CD4-positive, alpha-beta T cell treated with Interleukin-10 for 1 hour (primary cell): Measurements from ENCODE around the gene CD74.
A peak's percentile ranks its signal among the peaks of the same experiment; 100 is the strongest.
"Not testable (repeated sequence)": the region's sequence is repeated elsewhere in the genome, so short reads cannot be mapped to it uniquely, and the experiment has no call there.

Source experiments
- DNase-seq: peaks from one replicate; pipeline ENCODE4 v3.0.0-alpha.2; 2020

The CD74 gene

DNA sequence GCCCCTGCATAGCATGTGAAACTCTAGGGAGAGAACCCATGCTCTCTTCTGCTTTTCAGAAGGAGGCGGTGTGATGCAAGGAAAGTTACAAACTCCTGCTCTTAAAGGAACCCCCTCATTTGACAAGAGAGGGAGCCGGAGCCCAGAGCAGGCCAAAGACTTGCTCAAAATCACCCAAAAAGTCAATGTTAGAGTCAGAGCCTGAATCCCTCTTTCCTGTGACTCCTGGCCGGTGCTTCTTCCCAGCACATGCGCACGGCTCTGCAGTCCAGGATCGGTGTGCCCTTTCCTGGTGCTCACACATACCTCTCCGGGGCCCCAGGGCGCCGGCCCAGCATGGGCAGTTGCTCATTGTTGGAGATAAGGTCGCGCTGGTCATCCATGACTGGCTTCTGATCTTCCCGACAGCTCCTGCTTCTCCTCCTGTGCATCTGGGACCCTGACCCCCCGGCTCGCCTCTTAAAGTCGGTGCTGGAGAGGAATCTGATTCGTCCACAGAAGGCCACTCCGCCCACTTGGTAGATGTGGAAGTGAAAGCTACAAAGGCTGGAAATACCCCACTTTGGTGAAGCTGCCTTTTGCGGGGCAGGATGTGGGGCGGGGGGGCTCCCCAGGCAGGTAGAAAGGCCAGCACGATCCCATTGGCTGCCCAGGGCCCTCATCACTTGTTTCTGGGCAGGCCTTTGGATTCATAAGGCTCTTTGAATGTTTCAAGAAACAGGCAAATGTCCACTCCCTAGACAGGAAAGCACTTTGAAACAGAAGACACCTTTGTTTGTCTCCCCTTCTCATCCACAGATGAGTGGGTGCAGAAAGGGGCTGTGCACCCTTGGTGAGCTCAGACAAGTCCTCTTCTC lies at the start of gene CD74:
Gene CD74 (minus strand): TSS at position 592 of the 857 bp plus-strand sequence. CDS start 161 bp downstream, at position 431.
- peak; percentile 97 for DNase-seq

DNA sequence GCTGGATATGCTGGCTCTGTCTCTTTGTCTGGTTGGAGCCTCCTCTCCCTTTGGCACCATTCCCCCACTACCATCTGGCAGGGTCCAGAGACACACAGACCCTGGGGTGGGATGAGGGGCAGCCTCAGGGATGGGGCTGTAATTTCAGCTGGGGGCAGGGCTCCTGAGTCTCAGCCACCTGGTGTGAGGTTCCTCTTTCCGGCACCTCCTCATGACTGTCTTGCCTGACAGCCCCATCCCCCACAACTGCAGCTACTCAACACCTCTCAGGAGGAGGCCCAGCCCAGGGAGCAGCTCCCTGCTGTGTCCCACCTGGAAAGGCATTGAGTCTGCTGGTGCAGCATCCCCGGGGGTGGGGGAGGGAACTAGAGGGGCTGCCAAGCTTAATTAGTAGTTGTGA lies 48.5 kb upstream of the CD74 start:
- DNase-seq, result no peak

DNA sequence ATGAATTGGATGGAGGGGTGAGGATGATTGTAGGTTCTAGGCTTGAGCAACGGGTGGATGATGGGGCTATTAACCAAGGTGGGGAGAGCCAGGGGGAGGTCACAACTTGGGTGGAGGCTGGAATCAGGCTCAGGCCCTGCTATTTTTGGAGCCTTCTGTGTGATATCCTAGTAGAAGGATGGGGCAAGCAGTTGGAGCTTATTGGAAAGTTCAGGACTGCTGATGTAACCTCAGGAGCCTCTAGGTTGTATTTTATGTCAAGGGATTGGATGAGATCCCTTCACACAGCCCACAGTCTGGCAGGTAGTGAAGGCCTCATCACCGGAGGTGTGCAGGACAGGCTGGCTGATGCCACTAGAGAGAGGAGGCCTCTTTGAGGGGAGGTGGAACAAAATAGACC lies 48.1 kb upstream of the CD74 start:
- DNase-seq, result no peak

DNA sequence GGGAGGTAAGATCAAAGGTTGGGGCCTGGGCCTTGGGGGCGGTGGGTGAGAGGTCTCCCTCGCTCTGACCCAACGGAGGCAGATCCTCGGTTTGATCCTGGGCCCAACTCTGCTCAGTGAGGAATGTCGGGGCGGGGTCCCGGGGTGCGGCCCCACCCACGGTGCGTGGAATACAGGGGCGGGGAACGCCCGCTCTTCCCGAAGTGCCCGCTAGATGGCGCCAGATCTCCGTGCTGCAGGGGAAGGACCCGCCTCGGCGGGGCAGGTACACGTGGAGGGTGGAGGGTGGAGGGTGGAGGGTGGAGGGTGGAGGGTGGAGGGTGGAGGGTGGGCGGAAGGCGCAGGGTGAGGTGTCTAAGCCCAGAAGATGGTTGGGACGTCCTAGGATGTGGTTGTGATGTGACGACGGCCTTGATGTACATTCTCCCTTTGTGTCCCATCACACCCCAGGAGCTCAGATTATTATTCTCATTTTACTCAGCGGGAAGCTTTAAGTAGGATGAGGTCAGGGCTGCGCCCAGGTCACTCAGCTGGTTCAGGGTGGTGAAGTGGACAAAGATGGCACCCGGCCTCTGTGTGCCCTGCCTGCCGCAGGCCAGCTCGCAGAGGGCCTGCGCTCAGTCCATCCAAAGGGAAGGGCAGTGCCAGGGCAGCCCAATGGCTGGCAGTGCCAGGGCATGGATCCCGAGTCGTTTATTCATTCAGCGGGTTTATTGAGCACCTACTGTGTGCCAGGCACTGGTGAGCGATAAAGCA lies 46.3 kb upstream of the CD74 start:
- peak; percentile 87 for DNase-seq

DNA sequence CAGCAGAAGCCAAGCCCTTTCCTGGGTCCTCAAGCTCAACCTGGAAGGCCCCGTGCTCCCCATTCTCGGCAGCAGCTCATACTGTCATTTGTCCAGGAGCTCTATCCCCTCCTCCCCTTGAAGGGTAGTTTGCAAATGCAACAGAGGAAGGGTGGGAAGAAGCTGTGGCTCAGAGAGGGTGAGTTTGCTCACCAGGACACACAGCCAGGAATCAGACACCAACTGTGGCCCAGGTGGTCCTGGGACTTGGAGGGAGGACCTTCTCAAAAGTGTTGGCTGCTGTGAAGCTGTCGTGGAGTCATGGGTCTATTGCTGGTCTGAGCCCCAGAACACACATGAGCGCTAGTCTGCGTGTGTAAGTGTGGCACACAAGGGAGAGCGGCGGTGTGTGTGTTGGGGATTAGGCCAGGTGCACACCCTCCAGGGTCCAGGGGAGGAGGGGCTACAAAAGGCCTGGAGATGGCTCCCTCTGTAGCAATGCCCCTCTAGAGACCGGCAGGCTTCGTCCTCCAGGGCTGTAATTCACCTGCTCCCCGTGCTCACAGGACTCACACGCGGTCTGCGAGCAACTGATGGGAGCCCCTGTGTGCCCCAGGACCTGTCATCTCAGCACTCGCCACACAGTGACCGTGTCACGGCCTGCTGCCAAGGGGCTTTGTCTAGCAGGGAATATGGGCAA lies 45.0 kb upstream of the CD74 start:
- no peak for DNase-seq

DNA sequence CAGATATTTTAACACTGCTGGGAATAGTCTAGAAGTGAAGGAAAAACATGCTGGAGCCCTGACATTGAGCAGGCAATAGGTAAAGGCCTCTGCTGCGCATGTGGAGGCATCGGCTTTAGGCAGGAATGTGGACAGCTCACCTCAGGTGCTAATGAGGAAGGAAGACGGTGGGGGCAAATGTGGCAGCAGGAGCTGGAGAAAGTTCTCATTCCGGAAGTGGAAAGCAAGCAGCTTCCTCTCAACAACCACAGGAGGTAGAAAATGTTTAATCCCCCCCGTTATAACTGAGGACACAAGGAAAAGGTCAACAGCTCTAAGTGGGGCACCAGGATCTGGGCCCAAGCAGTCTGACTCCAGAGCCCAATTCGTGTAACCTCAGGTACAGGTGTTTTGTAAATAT lies 44.4 kb upstream of the CD74 start:
- DNase-seq, result no peak

DNA sequence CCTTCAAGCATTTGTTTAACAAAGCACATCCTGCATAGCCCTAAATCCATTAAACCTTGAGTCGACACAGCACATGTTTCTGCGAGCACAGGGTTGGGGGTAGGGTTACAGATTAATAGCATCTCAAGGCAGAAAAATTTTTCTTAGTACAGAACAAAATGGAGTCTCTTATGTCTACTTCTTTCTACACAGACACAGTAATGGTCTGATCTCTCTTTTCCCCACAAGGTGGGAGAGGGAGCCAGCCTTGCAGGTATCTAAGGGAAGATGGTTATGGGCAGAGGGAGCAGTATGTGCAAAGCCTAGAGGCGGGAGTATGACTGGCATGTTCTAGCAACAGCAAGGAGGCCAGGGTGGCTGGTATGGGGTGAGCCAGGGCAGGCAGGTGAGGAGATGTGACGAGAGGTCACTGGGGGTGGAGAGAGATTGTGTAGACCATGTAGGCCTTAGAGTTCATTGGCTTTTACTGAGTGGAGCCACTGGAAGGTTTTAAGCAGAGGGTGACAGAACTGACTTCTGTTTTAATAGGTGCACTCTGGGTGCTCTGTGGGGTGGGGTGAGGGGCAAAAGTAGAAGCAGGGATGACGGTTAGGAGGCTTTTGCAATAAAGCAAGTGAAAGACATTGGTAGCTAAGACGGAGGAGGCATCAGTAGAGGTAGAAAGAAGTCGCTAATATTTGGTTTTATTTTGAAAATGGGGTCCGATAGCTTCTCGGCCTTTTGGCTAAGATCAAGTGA lies 42.0 kb upstream of the CD74 start:
- no peak for DNase-seq

DNA sequence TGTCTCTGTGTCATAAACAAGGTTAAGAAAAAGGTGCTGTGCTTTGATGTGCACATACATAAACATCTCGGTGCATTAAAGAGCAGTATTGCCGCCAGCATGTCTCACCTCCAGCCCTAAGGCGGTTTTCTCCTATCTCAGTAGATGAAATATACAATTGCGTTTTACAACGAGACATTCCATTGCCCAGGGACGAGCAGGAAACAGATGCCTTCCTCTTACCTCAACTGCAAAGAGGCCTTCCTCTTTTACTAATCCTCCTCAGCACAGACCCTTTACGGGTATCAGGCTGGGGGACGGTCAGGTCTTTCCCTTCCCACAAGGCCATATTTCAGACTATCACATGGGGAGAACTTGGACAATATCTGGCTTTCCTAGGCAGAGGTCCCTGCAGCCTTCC lies 41.3 kb upstream of the CD74 start:
- not testable (repeated sequence) for DNase-seq

DNA sequence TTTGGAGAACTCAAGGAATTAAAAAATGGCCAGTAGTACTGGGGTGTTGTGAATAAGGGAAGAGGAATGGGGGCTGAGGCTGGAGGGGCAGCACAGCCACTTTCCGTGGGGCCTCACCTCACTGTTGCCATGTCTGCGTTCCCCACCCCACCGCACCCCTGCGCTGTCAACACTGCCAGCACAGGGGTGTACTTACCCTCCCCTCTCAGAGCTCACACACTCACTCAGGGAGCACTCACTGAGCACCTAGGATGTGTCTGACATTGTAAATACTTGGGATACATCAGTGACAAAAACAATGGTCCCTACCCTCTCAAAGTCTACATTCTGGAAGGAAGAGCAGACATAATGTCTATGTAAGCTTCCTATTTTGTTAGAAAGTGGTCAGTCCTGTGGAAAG lies 40.2 kb upstream of the CD74 start:
- DNase-seq, result no peak

DNA sequence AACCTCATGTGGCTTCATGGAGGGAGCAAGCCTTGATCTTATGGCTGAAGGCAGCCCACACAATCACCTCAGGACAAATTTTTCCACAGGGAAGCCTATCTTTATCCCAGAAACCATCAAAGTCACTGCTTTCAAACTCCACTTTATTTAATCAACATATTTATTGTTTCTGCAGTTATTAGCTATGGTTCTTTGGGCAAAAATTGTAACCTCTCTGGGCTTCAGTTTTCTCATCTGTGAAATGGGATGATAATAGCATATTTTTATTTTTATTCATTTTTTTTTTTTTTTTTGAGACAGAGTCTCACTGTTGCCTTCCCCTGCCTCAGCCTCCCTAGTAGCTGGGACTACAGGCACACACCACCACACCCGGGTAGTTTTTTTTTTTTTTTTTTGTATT lies 38.9 kb upstream of the CD74 start:
- DNase-seq, result no peak

DNA sequence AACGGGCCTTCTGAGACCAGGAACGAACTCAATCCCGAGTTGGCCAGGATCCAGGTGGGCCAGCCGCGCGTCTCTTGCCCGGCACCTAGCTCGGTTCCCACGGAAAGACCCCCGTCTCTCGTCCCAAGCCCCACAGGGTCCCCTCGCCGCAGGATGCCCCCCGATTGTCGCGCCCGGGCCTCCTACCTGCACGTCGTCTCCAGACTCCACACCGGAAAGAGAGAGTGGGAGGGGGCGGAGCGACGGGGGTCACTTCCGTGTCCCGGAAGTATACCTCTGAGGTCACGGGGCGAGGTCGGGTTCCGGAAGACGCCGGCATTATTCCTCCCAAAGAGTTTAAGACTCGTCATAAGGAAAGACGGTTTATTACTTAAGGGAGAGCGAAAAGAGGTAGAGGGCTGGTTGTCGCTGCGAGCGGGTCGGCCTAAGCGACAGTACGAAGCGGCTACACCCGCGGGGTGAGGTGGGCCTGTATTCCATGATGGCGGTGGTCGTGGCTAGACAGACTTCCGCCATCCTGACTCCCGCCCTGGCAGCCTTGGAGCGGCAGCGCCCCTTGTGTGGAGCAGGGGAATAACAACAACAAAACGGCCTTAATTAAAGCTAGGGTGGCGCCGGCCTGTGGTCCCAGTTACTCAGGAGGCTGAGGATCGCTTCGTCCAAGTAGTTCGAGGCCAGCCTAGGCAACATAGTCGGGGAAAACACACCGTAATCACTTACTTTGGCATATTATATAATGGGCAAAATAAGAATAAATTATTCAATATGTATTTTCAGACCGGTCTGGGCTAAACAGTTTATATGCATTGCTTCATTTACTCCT lies 37.0 kb upstream of the CD74 start, which contains the start of gene RPS14:
Gene RPS14 (minus strand): TSS at position 223 of the 823 bp plus-strand sequence. CDS start 2,006 bp downstream, outside the sequence.
- peak; percentile 94 for DNase-seq

DNA sequence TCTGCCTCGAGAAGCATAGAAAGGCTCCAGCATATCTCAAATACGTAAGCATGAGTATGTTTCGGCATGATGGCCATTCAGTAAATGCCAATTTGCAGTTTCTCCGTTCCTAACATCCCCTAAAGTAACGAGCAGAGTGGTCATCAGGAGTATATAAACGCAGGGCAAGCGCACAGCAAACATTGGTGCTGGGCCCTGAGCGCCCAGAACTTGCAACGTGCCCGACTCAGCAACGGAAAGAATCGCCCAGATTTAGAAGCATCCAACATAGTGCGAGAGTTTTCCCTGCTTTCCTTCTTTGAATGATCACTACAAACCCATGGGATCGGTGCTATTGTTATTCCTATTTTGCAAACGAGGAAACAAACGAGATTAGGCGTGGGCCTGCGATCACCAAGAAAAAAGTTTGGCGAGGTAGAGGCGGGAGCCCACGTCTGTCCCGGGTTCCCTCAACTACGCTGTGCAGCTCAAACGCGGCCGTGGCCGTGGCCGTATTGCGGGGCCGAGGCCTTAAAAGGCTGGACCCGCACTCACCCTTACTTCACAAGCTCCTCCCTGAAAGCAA lies 36.3 kb upstream of the CD74 start:
- no peak for DNase-seq

DNA sequence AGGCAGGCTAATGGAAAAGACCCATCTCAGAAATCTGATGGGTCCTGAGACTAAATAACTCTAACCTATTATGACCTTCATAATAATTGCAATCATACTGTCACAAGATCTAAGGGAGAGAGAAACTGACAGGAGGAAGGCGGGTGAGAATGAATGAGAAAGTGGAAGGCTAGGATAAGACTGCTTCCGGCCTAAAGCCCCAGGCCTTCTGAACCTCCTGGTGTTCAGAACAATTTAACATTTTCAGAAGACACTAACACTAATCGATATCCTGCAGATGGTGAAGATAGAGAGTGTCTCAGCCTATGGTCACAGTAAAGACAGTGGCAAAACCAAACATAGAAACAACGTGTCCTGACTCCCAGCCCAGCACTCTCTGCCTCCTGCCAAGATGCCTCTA lies 35.6 kb upstream of the CD74 start:
- DNase-seq, result no peak

DNA sequence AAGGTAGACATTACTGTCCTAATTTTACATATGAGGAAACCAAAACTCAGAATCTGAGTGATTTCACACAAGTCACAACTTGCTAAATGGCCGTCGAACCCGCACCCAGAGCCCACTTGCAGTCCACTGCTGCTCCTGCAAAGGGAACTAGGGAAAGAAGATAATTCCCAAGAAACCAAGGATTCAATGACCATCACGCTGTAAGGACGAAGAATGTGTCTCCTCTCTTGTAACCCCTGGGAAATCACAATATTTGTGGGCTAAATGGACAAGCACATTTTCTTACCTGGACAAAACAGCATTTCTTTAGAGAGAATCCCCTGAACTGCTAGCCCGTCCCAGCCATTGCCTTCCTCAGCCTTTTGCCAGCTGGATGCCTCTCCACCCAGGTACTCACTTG lies 34.5 kb upstream of the CD74 start:
- DNase-seq, result no peak

DNA sequence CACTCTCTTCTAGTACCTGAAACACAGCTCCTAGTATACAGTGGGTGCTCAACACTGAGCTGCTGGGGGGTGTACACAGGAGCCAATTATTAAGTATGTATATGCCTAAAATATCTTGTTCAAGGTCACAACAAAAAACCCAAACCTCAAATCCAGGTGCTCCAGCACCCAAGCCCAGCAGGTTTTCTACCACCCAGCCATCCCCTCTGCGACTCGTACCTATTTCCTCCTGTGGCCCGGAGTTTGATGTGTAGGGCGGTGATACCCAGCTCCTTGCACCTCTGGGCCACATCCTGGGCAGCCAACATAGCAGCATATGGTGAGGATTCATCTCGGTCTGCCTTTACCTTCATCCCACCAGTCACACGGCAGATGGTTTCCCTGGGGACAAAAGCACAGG lies 33.9 kb upstream of the CD74 start:
- DNase-seq, result no peak

DNA sequence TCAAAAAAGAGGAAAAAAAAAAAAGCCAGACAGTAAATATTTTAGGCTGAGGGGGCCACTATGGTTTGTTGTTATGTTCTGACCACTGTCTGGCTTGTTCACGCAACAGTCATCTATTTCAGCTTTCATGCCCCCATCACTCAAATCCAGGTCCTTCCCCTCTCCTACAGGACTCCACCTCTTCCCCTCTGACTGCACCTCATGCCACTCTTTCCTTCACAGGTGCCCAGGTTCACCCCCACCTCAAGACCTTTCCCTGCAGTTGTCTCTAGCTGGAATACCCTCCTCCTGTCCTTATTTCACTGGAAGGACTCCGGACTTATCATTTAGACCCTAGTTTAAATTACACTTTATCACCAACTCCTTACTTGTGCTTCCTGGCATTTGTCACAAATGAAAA lies 33.4 kb upstream of the CD74 start:
- no peak for DNase-seq

DNA sequence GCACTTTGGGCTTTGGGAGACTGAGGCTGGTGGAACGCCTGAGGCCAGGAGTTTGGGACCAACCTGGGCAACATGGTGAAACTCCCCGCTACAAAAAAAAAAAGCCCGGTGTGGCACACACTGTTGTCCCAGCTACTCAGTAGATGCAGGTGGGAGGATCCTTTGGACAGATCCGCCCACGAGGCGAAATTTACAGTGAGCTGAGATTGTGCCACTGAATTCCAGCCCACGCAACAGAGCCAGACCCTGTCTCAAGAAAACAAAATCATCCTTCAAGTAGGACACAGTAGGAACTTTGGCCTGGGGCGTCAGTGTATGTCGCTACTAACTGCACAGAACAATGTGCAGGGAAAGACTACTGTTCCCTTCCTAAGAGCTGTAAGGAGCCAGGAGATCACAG lies 32.1 kb upstream of the CD74 start:
- no peak for DNase-seq

DNA sequence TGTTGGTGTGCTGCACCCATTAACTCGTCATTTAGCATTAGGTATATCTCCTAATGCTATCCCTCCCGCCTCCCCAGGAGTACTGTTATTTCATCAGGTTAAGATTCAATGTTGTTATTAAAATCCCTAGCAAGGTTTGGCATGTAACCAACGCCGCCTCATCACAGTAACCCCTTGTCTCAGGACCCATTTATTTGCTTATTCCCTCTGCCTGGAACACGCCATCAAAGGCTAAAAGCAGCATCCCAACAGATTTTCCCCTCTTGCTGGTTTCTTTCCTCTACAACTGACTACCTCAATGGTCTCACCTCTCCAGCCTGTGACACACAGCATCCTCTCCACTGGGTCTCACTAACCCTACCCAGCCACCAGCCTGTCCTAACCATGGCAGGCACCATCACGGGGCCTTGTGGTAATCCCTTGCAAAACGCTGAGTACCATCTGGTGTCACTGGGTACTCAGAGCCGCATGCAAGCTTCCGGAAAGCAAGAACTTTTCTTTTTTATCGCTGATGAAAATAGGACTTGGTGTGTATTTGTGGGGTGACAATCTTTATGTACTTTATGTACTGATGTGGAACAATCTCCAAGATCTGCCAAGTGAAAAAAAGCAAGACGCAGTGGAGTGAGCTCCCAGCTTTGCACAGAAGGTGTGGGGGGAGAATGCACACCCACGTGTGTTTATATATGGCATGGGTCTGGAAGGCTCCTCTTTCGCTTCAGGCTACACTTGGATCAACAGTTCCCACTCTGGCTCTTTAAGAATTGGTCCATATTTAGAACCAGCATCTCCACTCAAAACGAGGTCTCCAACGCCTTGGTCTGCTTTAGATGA lies 30.7 kb upstream of the CD74 start:
- no peak for DNase-seq

DNA sequence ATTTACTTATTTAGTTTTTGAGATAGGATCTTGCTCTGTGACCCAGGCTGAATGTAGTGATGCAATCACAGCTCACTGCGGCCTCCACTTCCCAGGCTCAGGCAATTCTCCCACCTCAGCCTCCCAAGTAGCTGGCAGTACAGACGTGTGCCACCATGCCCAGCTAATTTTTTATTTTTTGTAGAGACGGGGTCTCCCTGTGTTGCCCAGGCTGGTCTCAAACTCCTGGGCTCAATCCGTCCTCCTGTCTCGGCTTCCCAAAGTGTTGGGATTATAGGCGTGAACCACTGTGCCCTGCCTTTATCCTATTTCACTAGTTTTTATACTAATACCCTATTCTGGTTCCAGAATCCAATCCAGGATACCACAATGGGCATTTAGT lies 30.0 kb upstream of the CD74 start:
- no peak for DNase-seq

DNA sequence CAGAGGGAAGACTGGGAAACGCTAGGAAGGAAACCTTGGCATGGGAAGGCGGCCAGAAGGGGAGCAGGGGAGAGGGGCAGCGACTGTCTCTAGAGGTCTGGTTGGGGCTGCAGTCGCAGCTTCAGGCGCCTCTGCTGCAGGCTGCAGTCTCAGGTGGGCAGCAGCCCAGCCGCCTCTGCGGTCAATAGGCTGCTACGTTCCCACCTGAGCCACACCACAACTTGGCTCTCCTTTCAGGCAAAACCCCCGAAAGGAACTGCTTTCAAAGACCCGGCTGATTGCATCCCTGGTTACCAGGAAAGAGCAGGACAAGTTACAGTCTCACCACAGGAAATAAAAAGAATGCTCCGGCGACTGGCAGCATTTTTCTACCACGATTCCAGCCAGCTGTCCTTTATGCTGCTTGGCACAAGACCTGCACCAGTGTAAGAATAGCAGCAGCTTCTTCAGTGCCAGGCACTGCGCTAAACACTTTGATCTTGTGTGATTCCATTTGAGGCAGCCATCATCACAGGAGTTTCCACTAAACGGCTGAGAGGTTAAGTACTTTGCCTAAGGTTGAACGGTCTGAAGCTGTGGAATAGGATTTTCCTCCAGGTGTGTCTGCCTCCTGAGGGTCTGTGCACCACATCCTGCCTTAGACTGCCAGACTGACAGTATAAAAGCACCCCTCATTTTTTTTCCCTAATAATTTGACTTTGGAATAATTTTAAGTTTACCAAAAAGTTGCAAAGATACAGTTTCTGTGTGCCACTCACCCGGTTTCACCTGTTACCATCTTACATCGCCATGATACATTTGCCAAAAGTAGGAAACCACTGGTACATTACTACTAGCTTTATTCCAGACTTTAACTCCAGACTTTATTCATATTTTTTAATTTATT lies 29.3 kb upstream of the CD74 start:
- DNase-seq, result no peak
